ENCODE data around the gene GADD45A. TPM values are rescaled to one million over a fixed set of nuclear protein-coding genes. Genes with fewer than 3 reads are reported as not detected.

The GADD45A gene
- total and polyA plus RNA-seq, 7 donors: 16.9 to 60.8 (median 23.6) TPM

GRCh38 chr1:67685558-67686266 lies 711 bp downstream of the GADD45A start:
- 1% methylated on average over 65 of the region's 65 CpGs for WGBS, 2 donors
- H3K9me3 ChIP-seq: no peaks in the 10 kb centered on the region
- no peaks in the 10 kb centered on the region for H3K27me3 ChIP-seq
- peaks cover 0 to 5% (median 0%) of the 10 kb centered on the region in 4 donors for H3K36me3 ChIP-seq
- DNase-seq: peak; percentile 79
- intact Hi-C loops (cut with DNase I): loop anchor here (2.0 to 10.0 kb wide), 8 partner anchors 62 to 761 kb away; partner anchors contain the start of genes DNAI4, GNG12 and MIER1
- H3K4me1 ChIP-seq: peaks cover 0 to 36% (median 15%) of the 10 kb centered on the region in 4 donors
- peak overlapping the region; percentile 68 to 87 (median 76) for H3K4me3 ChIP-seq
- TF ChIP-seq CTCF (IDR thresholded peaks at IDR 0.05): no peak
- TF ChIP-seq POLR2AphosphoS5 (IDR thresholded peaks at IDR 0.05): no peak
- TF ChIP-seq EP300 (IDR thresholded peaks at IDR 0.05): no peak
- no peak for TF ChIP-seq POLR2A (IDR thresholded peaks at IDR 0.05)
- peak overlapping the region; percentile 90 to 98 (median 94) for H3K27ac ChIP-seq

GRCh38 chr1:67686267-67687197 lies 1.5 kb downstream of the GADD45A start:
- Histone ChIP-seq H3K36me3 (peaks cover 0 to 5% (median 0%) of the 10 kb centered on the region in 4 donors), H3K27me3 (no peaks in the 10 kb centered on the region), H3K4me3 (peak overlapping the region; percentile 68 to 87 (median 76)), H3K27ac (peak overlapping the region; percentile 90 to 98 (median 94)), H3K9me3 (no peaks in the 10 kb centered on the region), H3K4me1 (peaks cover 0 to 36% (median 15%) of the 10 kb centered on the region in 4 donors)
- peak; percentile 47 to 82 (median 65) for TF ChIP-seq POLR2AphosphoS5 (IDR thresholded peaks at IDR 0.05)
- TF ChIP-seq CTCF (IDR thresholded peaks at IDR 0.05): no peak
- TF ChIP-seq EP300 (IDR thresholded peaks at IDR 0.05): no peak
- TF ChIP-seq POLR2A (IDR thresholded peaks at IDR 0.05): peak in 1 of 2 donors; percentile 40
- WGBS, 2 donors: 0% methylated on average over 43 of the region's 43 CpGs
- intact Hi-C loops (cut with DNase I): loop anchor here (2.0 to 10.0 kb wide), 7 partner anchors 61 to 762 kb away; partner anchors contain the start of genes DNAI4, GNG12 and MIER1
- DNase-seq: peak; percentile 88

- peaks cover 0 to 5% (median 0%) of the 10 kb centered on the region in 4 donors for H3K36me3 ChIP-seq
- H3K4me3 ChIP-seq: peak overlapping the region in 3 of 4 donors; percentile 74 to 87 (median 78)
- H3K27me3 ChIP-seq: no peaks in the 10 kb centered on the region
- peak overlapping the region; percentile 90 to 98 (median 94) for H3K27ac ChIP-seq
- H3K4me1 ChIP-seq: peaks cover 0 to 36% (median 15%) of the 10 kb centered on the region in 4 donors
- no peak for DNase-seq
- H3K9me3 ChIP-seq: no peaks in the 10 kb centered on the region
- no peak for TF ChIP-seq CTCF (IDR thresholded peaks at IDR 0.05)
- no peak for TF ChIP-seq EP300 (IDR thresholded peaks at IDR 0.05)
- TF ChIP-seq POLR2AphosphoS5 (IDR thresholded peaks at IDR 0.05): no peak
- TF ChIP-seq POLR2A (IDR thresholded peaks at IDR 0.05): no peak
- WGBS, 2 donors: 12 to 51% methylated on average over 3 of the region's 3 CpGs
- intact Hi-C loops (cut with DNase I): loop anchor here (2.0 to 10.0 kb wide), 7 partner anchors 60 to 762 kb away; partner anchors contain the start of genes DNAI4, GNG12 and MIER1
Measured at GRCh38 chr1:67687198-67687545, 2.2 kb downstream of the GADD45A start.

GRCh38 chr1:67687649-67688048 lies 2.6 kb downstream of the GADD45A start:
- TF ChIP-seq POLR2A (IDR thresholded peaks at IDR 0.05) (no peak), CTCF (IDR thresholded peaks at IDR 0.05) (no peak), POLR2AphosphoS5 (IDR thresholded peaks at IDR 0.05) (no peak), EP300 (IDR thresholded peaks at IDR 0.05) (no peak)
- no peak overlapping the region for H3K4me3 ChIP-seq
- H3K4me1 ChIP-seq: peaks cover 0 to 36% (median 15%) of the 10 kb centered on the region in 4 donors
- DNase-seq: no peak
- H3K27me3 ChIP-seq: no peaks in the 10 kb centered on the region
- H3K36me3 ChIP-seq: peaks cover 0 to 5% (median 0%) of the 10 kb centered on the region in 4 donors
- WGBS, 2 donors: 72 to 83% methylated on average over 4 of the region's 4 CpGs
- intact Hi-C loops (cut with DNase I): loop anchor here (2.0 to 10.0 kb wide), 7 partner anchors 60 to 763 kb away; partner anchors contain the start of genes DNAI4, GNG12 and MIER1
- H3K27ac ChIP-seq: peak overlapping the region in 2 of 4 donors; percentile 98
- H3K9me3 ChIP-seq: no peaks in the 10 kb centered on the region

All from sigmoid colon (tissue), 7 donors.